Stomach (tissue), 9 donors: ENCODE results near the gene PCDHA5. TPM values are rescaled to one million over a fixed set of nuclear protein-coding genes. Genes with fewer than 3 reads are reported as not detected.
A peak's percentile ranks its signal among the peaks of the same experiment; 100 is the strongest.
"Not testable (repeated sequence)": the region's sequence is repeated elsewhere in the genome, so short reads cannot be mapped to it uniquely, and the experiment has no call there.

Source experiments
- DNase-seq, 2 donors: peaks; one replicate each; pipeline versions ENCODE4 v3.0.0 to v3.0.0-alpha.2; 2013 to 2019
- H3K27ac ChIP-seq, 5 donors: fragments of 200-600 bp in 4 of 5; sonication (generic) in 4 of 5; one replicate each; pipeline ENCODE4 v1.5.1; 2013 to 2019; ENCODE audit warnings: mild to moderate bottlenecking in 1 of 5, moderate library complexity in 1 of 5
- H3K27me3 ChIP-seq, 3 donors: fragments of 200-600 bp; sonication (generic); one replicate each; pipeline ENCODE4 v1.5.1; 2017 to 2019; ENCODE audit warnings: mixed run types in 1 of 3
- H3K36me3 ChIP-seq, 4 donors: fragments of 200-600 bp; sonication (generic); 1 replicate in 3 of 4; 2 replicates in 1 of 4; pipeline ENCODE4 v1.5.1; 2016 to 2019
- H3K4me1 ChIP-seq, 4 donors: fragments of 200-600 bp; sonication (generic); one replicate each; pipeline ENCODE4 v1.5.1; 2016 to 2019
- H3K4me3 ChIP-seq, 4 donors: fragments of 200-600 bp; sonication (generic) in 3 of 4; one replicate each; pipeline ENCODE4 v1.5.1; 2016 to 2019; ENCODE audit warnings: mild to moderate bottlenecking in 1 of 4
- H3K9me3 ChIP-seq, 4 donors: fragments of 200-600 bp; sonication (generic); one replicate each; pipeline ENCODE4 v1.5.1; 2016 to 2019
- CTCF ChIP-seq, 7 experiments: fragments of 450-650 bp in 4 of 7; fragments of 200-600 bp in 3 of 7; sonication (generic) in 3 of 7; IDR thresholded peaks; one replicate each; pipeline ENCODE4 v1.5.1; 2016 to 2019; ENCODE audit warnings: antibody characterized with exemption in 7 of 7, control low read depth in 2 of 7, mild to moderate bottlenecking in 1 of 7
- EP300 ChIP-seq: sonication (generic); formaldehyde crosslinking; IDR thresholded peaks from one replicate; pipeline ENCODE4 v1.6.1; 2017; ENCODE audit warnings: antibody characterized with exemption
- POLR2A ChIP-seq, 4 donors: fragments of 450-650 bp; IDR thresholded peaks; one replicate each; pipeline ENCODE4 v1.6.1; 2016; ENCODE audit warnings: antibody characterized with exemption in 4 of 4, control low read depth in 2 of 4, mild to moderate bottlenecking in 1 of 4, moderate library complexity in 1 of 4
- POLR2AphosphoS5 ChIP-seq, 3 donors: sonication (generic); formaldehyde crosslinking; IDR thresholded peaks; one replicate each; pipeline ENCODE4 v1.6.1; 2016; ENCODE audit warnings: antibody characterized with exemption in 3 of 3
- WGBS, 5 donors: extraction: QIAGEN DNeasy Blood & Tissue Kit in 3 of 5; methylation state at CpG; one replicate each; pipeline versions ENCODE4 v1.1.5 to v1.1.7; 2013 to 2018; 5-methylcytosine and 5-hydroxymethylcytosine counted together
- intact Hi-C: fragments of 100-400 bp; cut with DNase I; formaldehyde crosslinking; loops from one replicate; pipeline ENCODE4 v1.15.1; 2023; ENCODE audit warnings: low total_unique reads
- polyA plus RNA-seq, 3 donors: library from polyadenylated mRNA; stranded (reverse); fragments of 200-250 nt; gene quantifications; one replicate each; pipeline ENCODE4 v1.2.3, GENCODE V29; 2013
- total RNA-seq, 5 donors: library from RNA; depleted of rRNA; stranded (reverse); fragments of >200 nt; gene quantifications; one replicate each; pipeline versions ENCODE4 v1.1.0 to v1.2.3, GENCODE V29; 2014 to 2016
- donor health status: healthy with polysubstance abuse.
- donor health status: Bipolar disorder and iron deficiency.
- donor health status: healthy.

The PCDHA5 gene
- total and polyA plus RNA-seq, 8 donors, result 0.12 to 21.9 (median 0.13) TPM; not detected in 5

GRCh38 chr5:140796718-140797095 is 24.7 kb upstream of the PCDHA5 start:
- no peaks in the 10 kb centered on the region for H3K36me3 ChIP-seq
- intact Hi-C loops, result no loop called here
- peaks cover 16 to 89% (median 69%) of the 10 kb centered on the region in 4 donors for H3K9me3 ChIP-seq
- 53 to 79% (median 62%) methylated on average over 23 to 39 of the region's 39 CpGs for WGBS, 5 donors
- H3K4me3 ChIP-seq, result no peak overlapping the region
- TF ChIP-seq POLR2A (IDR thresholded peaks at IDR 0.05) (no peak), POLR2AphosphoS5 (IDR thresholded peaks at IDR 0.05) (no peak), EP300 (no peak), CTCF (IDR thresholded peaks at IDR 0.05) (no peak)
- peaks cover 0 to 46% (median 11%) of the 10 kb centered on the region in 3 donors for H3K27me3 ChIP-seq
- no peak overlapping the region for H3K27ac ChIP-seq
- DNase-seq, result no peak
- no peaks in the 10 kb centered on the region for H3K4me1 ChIP-seq

- H3K4me3 ChIP-seq, result peak within 1 kb of the TSS in 2 of 4 donors; percentile 23 to 30
- H3K9me3 ChIP-seq, result peaks cover 29 to 80% (median 51%) of the 10 kb centered on the region in 4 donors
These were observed 20.5 kb upstream of the PCDHA5 start, which contains the start of gene PCDHA3 for GRCh38 chr5:140800816-140801493. Gene PCDHA3 (plus strand): TSS chr5:140801057.

GRCh38 chr5:140801494-140801841 is 19.9 kb upstream of the PCDHA5 start:
- TF ChIP-seq POLR2AphosphoS5 (IDR thresholded peaks at IDR 0.05) (no peak), POLR2A (IDR thresholded peaks at IDR 0.05) (no peak), CTCF (IDR thresholded peaks at IDR 0.05) (no peak), EP300 (no peak)
- 15 to 18% (median 17%) methylated on average over 16 of the region's 16 CpGs for WGBS, 5 donors
- Histone ChIP-seq H3K4me1 (no peaks in the 10 kb centered on the region), H3K36me3 (no peaks in the 10 kb centered on the region), H3K9me3 (peaks cover 28 to 78% (median 50%) of the 10 kb centered on the region in 4 donors), H3K4me3 (peak overlapping the region in 2 of 4 donors; percentile 23 to 30), H3K27ac (peak overlapping the region in 1 of 5 donors; percentile 11), H3K27me3 (peaks cover 0 to 43% (median 3%) of the 10 kb centered on the region in 3 donors)
- DNase-seq, result peak in 1 of 2 donors; percentile 16
- intact Hi-C loops, result no loop called here

More at GRCh38 chr5:140800816-140801493, 20.5 kb upstream of the PCDHA5 start, which contains the start of gene PCDHA3:
- intact Hi-C loops, result no loop called here
- H3K36me3 ChIP-seq, result no peaks in the 10 kb centered on the region
- peaks cover 0 to 45% (median 3%) of the 10 kb centered on the region in 3 donors for H3K27me3 ChIP-seq
- TF ChIP-seq CTCF (IDR thresholded peaks at IDR 0.05), result no peak
- WGBS, 5 donors, result 20 to 29% (median 22%) methylated on average over 24 to 29 of the region's 29 CpGs
- peak within 1 kb of the TSS in 1 of 5 donors; percentile 11 for H3K27ac ChIP-seq
- no peaks in the 10 kb centered on the region for H3K4me1 ChIP-seq
- peak in 1 of 2 donors; percentile 38 for DNase-seq

DNA sequence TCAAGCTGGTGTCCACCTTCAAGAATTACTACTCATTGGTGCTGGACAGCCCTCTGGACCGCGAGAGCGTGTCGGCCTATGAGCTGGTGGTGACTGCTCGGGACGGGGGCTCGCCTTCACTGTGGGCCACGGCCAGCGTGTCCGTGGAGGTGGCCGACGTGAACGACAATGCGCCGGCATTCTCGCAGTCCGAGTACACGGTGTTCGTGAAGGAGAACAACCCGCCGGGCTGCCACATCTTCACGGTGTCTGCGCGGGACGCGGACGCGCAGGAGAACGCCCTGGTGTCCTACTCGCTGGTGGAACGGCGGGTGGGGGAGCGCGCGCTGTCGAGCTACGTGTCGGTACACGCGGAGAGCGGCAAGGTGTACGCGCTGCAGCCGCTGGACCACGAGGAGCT is 19.0 kb upstream of the PCDHA5 start:
- H3K36me3 ChIP-seq, DNase-seq, intact Hi-C loops, H3K4me1 ChIP-seq, H3K4me3 ChIP-seq, H3K27ac ChIP-seq: not testable (repeated sequence)
- H3K9me3 ChIP-seq, result peaks cover 24 to 77% (median 51%) of the 10 kb centered on the region in 4 donors
- peaks cover 0 to 45% (median 3%) of the 10 kb centered on the region in 3 donors for H3K27me3 ChIP-seq
- WGBS, 5 donors, result 45 to 64% (median 54%) methylated on average over 34 to 45 of the region's 45 CpGs

GRCh38 chr5:140802781-140803271 is 18.6 kb upstream of the PCDHA5 start:
- H3K4me3 ChIP-seq, result no peak overlapping the region
- no peak overlapping the region for H3K27ac ChIP-seq
- intact Hi-C loops, result no loop called here
- no peaks in the 10 kb centered on the region for H3K36me3 ChIP-seq
- H3K4me1 ChIP-seq, result no peaks in the 10 kb centered on the region
- TF ChIP-seq EP300 (no peak), CTCF (IDR thresholded peaks at IDR 0.05) (no peak), POLR2A (IDR thresholded peaks at IDR 0.05) (no peak), POLR2AphosphoS5 (IDR thresholded peaks at IDR 0.05) (no peak)
- DNase-seq, result no peak
- H3K9me3 ChIP-seq, result peaks cover 24 to 77% (median 52%) of the 10 kb centered on the region in 4 donors
- 43 to 65% (median 54%) methylated on average over 32 to 53 of the region's 53 CpGs for WGBS, 5 donors
- peaks cover 0 to 49% (median 3%) of the 10 kb centered on the region in 3 donors for H3K27me3 ChIP-seq
